Measurements from ENCODE around the gene DENND1A.
A peak's percentile ranks its signal among the peaks of the same experiment; 100 is the strongest.

The DENND1A gene

GRCh38 chr9:123871781-123872180 is 58.1 kb downstream of the DENND1A start:
- H3K9me3 ChIP-seq (ENCODE audit: low read depth, low read length): no peaks in the 10 kb centered on the region
- no peaks in the 10 kb centered on the region for H3K36me3 ChIP-seq (ENCODE audit: insufficient read depth, low read length)
- H3K4me3 ChIP-seq: no peak overlapping the region
- no peak overlapping the region for H3K27ac ChIP-seq
- H3K9ac ChIP-seq (ENCODE audit: insufficient read length): no peak overlapping the region
- TF ChIP-seq FOXP2 (optimal IDR thresholded peaks at IDR 0.05; ENCODE audit: control extremely low read depth, extremely low read length, insufficient read depth): no peak
- TF ChIP-seq POLR2AphosphoS5 (IDR thresholded peaks at IDR 0.05; ENCODE audit: borderline replicate concordance, low read depth, low read length): no peak
- TF ChIP-seq EZH2 (IDR thresholded peaks at IDR 0.05): no peak
- DNase-seq (ENCODE audit: low read depth, low spot score): no peak

- Histone ChIP-seq H3K27ac (no peak overlapping the region), H3K9me3 (ENCODE audit: low read depth, low read length) (no peaks in the 10 kb centered on the region), H3K9ac (ENCODE audit: insufficient read length) (no peak overlapping the region), H3K4me3 (no peak overlapping the region), H3K36me3 (ENCODE audit: insufficient read depth, low read length) (no peaks in the 10 kb centered on the region)
- no peak for TF ChIP-seq POLR2AphosphoS5 (IDR thresholded peaks at IDR 0.05; ENCODE audit: borderline replicate concordance, low read depth, low read length)
- TF ChIP-seq FOXP2 (optimal IDR thresholded peaks at IDR 0.05; ENCODE audit: control extremely low read depth, extremely low read length, insufficient read depth): no peak
- TF ChIP-seq EZH2 (IDR thresholded peaks at IDR 0.05): no peak
- no peak for DNase-seq (ENCODE audit: low read depth, low spot score)
Measured at GRCh38 chr9:123868002-123868401, 61.9 kb downstream of the DENND1A start.

- no peak for DNase-seq (ENCODE audit: low read depth, low spot score)
- Histone ChIP-seq H3K27ac (no peak overlapping the region), H3K9me3 (ENCODE audit: low read depth, low read length) (no peaks in the 10 kb centered on the region), H3K36me3 (ENCODE audit: insufficient read depth, low read length) (no peaks in the 10 kb centered on the region), H3K9ac (ENCODE audit: insufficient read length) (no peak overlapping the region), H3K4me3 (no peak overlapping the region)
- TF ChIP-seq EZH2 (IDR thresholded peaks at IDR 0.05) (no peak), FOXP2 (optimal IDR thresholded peaks at IDR 0.05; ENCODE audit: control extremely low read depth, extremely low read length, insufficient read depth) (no peak), POLR2AphosphoS5 (IDR thresholded peaks at IDR 0.05; ENCODE audit: borderline replicate concordance, low read depth, low read length) (no peak)
Measured at GRCh38 chr9:123867034-123867433, 62.9 kb downstream of the DENND1A start.

- H3K9me3 ChIP-seq (ENCODE audit: low read depth, low read length): no peaks in the 10 kb centered on the region
- H3K27ac ChIP-seq: no peak overlapping the region
- no peak overlapping the region for H3K4me3 ChIP-seq
- H3K9ac ChIP-seq (ENCODE audit: insufficient read length): no peak overlapping the region
- peak; percentile 22 for DNase-seq (ENCODE audit: low read depth, low spot score)
- TF ChIP-seq FOXP2 (optimal IDR thresholded peaks at IDR 0.05; ENCODE audit: control extremely low read depth, extremely low read length, insufficient read depth): no peak
- no peak for TF ChIP-seq EZH2 (IDR thresholded peaks at IDR 0.05)
- no peak for TF ChIP-seq POLR2AphosphoS5 (IDR thresholded peaks at IDR 0.05; ENCODE audit: borderline replicate concordance, low read depth, low read length)
- no peaks in the 10 kb centered on the region for H3K36me3 ChIP-seq (ENCODE audit: insufficient read depth, low read length)
Measured at GRCh38 chr9:123866497-123866896, 63.4 kb downstream of the DENND1A start.

GRCh38 chr9:123865226-123866000 is 64.5 kb downstream of the DENND1A start:
- TF ChIP-seq EZH2 (IDR thresholded peaks at IDR 0.05) (no peak), FOXP2 (optimal IDR thresholded peaks at IDR 0.05; ENCODE audit: control extremely low read depth, extremely low read length, insufficient read depth) (no peak), POLR2AphosphoS5 (IDR thresholded peaks at IDR 0.05; ENCODE audit: borderline replicate concordance, low read depth, low read length) (no peak)
- DNase-seq (ENCODE audit: low read depth, low spot score): no peak
- no peak overlapping the region for H3K9ac ChIP-seq (ENCODE audit: insufficient read length)

GRCh38 chr9:123864251-123864650 is 65.7 kb downstream of the DENND1A start:
- Histone ChIP-seq H3K9me3 (ENCODE audit: low read depth, low read length) (no peaks in the 10 kb centered on the region), H3K27ac (no peak overlapping the region), H3K36me3 (ENCODE audit: insufficient read depth, low read length) (no peaks in the 10 kb centered on the region), H3K9ac (ENCODE audit: insufficient read length) (no peak overlapping the region), H3K4me3 (no peak overlapping the region)
- no peak for DNase-seq (ENCODE audit: low read depth, low spot score)
- no peak for TF ChIP-seq FOXP2 (optimal IDR thresholded peaks at IDR 0.05; ENCODE audit: control extremely low read depth, extremely low read length, insufficient read depth)
- TF ChIP-seq EZH2 (IDR thresholded peaks at IDR 0.05): no peak
- TF ChIP-seq POLR2AphosphoS5 (IDR thresholded peaks at IDR 0.05; ENCODE audit: borderline replicate concordance, low read depth, low read length): no peak

More at GRCh38 chr9:123865226-123866000, 64.5 kb downstream of the DENND1A start:
- Histone ChIP-seq H3K27ac (no peak overlapping the region), H3K4me3 (no peak overlapping the region), H3K36me3 (ENCODE audit: insufficient read depth, low read length) (no peaks in the 10 kb centered on the region), H3K9me3 (ENCODE audit: low read depth, low read length) (no peaks in the 10 kb centered on the region)

GRCh38 chr9:123863164-123863855 is 66.6 kb downstream of the DENND1A start:
- no peak overlapping the region for H3K4me3 ChIP-seq
- no peaks in the 10 kb centered on the region for H3K36me3 ChIP-seq (ENCODE audit: insufficient read depth, low read length)
- no peak for TF ChIP-seq POLR2AphosphoS5 (IDR thresholded peaks at IDR 0.05; ENCODE audit: borderline replicate concordance, low read depth, low read length)
- no peak for TF ChIP-seq EZH2 (IDR thresholded peaks at IDR 0.05)
- no peak for TF ChIP-seq FOXP2 (optimal IDR thresholded peaks at IDR 0.05; ENCODE audit: control extremely low read depth, extremely low read length, insufficient read depth)
- H3K9ac ChIP-seq (ENCODE audit: insufficient read length): no peak overlapping the region
- H3K9me3 ChIP-seq (ENCODE audit: low read depth, low read length): no peaks in the 10 kb centered on the region
- peak; percentile 90 for DNase-seq (ENCODE audit: low read depth, low spot score)
- H3K27ac ChIP-seq: no peak overlapping the region

- Histone ChIP-seq H3K9me3 (ENCODE audit: low read depth, low read length) (no peaks in the 10 kb centered on the region), H3K27ac (no peak overlapping the region), H3K4me3 (no peak overlapping the region), H3K9ac (ENCODE audit: insufficient read length) (no peak overlapping the region), H3K36me3 (ENCODE audit: insufficient read depth, low read length) (no peaks in the 10 kb centered on the region)
- no peak for TF ChIP-seq POLR2AphosphoS5 (IDR thresholded peaks at IDR 0.05; ENCODE audit: borderline replicate concordance, low read depth, low read length)
- no peak for TF ChIP-seq FOXP2 (optimal IDR thresholded peaks at IDR 0.05; ENCODE audit: control extremely low read depth, extremely low read length, insufficient read depth)
- TF ChIP-seq EZH2 (IDR thresholded peaks at IDR 0.05): no peak
- no peak for DNase-seq (ENCODE audit: low read depth, low spot score)
Measured at GRCh38 chr9:123861756-123862120, 68.2 kb downstream of the DENND1A start.
